ENCODE data around the gene NSRP1.

DNA sequence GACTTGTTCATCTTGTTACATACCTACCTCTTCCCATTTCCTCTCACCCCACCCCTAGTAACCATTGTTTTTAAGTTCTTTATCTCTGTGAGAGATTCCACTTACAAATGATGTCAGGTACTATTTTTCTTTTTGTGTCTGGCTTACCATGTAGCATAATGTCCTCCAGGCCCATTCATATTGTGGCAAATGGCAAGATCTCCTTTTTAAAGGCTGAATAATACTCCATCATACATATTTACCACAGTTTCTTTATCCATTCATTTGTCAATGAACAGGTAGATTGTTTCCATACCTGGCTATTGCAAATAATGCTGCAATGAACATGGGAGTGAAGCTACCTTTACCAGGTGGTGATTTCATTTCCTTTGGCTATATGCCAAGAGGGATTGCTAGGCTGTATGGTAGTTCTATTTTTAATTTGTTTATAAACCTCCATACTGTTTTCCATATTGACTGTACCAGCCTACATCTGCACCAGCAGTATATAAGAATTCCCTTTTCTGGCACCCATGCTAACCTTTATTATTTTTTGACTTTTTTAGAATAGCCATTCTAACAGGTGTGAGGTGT is 53.9 kb downstream of the NSRP1 start:
- TF ChIP-seq RAD21 (IDR thresholded peaks at IDR 0.05; ENCODE audit: low read depth) = no peak
- TF ChIP-seq TAF1 (IDR thresholded peaks at IDR 0.05; ENCODE audit: low read depth) = no peak
- no peak for TF ChIP-seq FOXM1 (IDR thresholded peaks at IDR 0.05; ENCODE audit: borderline replicate concordance, low read depth)
- TF ChIP-seq CEBPB (IDR thresholded peaks at IDR 0.05) = no peak
- TF ChIP-seq, protein P1, sequence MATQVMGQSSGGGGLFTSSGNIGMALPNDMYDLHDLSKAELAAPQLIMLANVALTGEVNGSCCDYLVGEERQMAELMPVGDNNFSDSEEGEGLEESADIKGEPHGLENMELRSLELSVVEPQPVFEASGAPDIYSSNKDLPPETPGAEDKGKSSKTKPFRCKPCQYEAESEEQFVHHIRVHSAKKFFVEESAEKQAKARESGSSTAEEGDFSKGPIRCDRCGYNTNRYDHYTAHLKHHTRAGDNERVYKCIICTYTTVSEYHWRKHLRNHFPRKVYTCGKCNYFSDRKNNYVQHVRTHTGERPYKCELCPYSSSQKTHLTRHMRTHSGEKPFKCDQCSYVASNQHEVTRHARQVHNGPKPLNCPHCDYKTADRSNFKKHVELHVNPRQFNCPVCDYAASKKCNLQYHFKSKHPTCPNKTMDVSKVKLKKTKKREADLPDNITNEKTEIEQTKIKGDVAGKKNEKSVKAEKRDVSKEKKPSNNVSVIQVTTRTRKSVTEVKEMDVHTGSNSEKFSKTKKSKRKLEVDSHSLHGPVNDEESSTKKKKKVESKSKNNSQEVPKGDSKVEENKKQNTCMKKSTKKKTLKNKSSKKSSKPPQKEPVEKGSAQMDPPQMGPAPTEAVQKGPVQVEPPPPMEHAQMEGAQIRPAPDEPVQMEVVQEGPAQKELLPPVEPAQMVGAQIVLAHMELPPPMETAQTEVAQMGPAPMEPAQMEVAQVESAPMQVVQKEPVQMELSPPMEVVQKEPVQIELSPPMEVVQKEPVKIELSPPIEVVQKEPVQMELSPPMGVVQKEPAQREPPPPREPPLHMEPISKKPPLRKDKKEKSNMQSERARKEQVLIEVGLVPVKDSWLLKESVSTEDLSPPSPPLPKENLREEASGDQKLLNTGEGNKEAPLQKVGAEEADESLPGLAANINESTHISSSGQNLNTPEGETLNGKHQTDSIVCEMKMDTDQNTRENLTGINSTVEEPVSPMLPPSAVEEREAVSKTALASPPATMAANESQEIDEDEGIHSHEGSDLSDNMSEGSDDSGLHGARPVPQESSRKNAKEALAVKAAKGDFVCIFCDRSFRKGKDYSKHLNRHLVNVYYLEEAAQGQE (IDR thresholded peaks at IDR 0.05; ENCODE audit: low read depth) = no peak
- TF ChIP-seq, protein P2, sequence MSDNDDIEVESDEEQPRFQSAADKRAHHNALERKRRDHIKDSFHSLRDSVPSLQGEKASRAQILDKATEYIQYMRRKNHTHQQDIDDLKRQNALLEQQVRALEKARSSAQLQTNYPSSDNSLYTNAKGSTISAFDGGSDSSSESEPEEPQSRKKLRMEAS (IDR thresholded peaks at IDR 0.05) = no peak
- no peak for TF ChIP-seq EP300 (IDR thresholded peaks at IDR 0.05; ENCODE audit: borderline replicate concordance)
- TF ChIP-seq TCF12 (IDR thresholded peaks at IDR 0.05; ENCODE audit: low read depth) = no peak
- no peak for TF ChIP-seq YY1 (IDR thresholded peaks at IDR 0.05; ENCODE audit: low read depth)
- TF ChIP-seq ZBTB7A (IDR thresholded peaks at IDR 0.05; ENCODE audit: low read depth) = no peak

Data from Ishikawa (cell line).